ENCODE measurements around the gene MFF. TPM values are rescaled to one million over a fixed set of nuclear protein-coding genes. Genes with fewer than 3 reads are reported as not detected.

The MFF gene
- polyA plus RNA-seq, 1 of the 3 experiments (the other 2 are of a cell fraction), result 51.0 TPM

GRCh38 chr2:227377467-227378351 lies 52.7 kb downstream of the MFF start (continued):
- peak; percentile 17; the same call in 1 of the 2 replicates for TF ChIP-seq CTCF (IDR thresholded peaks at IDR 0.05)
- no peak for TF ChIP-seq SMC3 (IDR thresholded peaks at IDR 0.05; ENCODE audit: low read depth, low read length)

GRCh38 chr2:227378371-227378782 lies 53.3 kb downstream of the MFF start:
- no peak overlapping the region for H3K9ac ChIP-seq
- H3F3A ChIP-seq (replicated peaks; ENCODE audit: insufficient read depth), result peaks cover 3% of the 10 kb centered on the region
- H3K36me3 ChIP-seq (replicated peaks in 1 of 2; ENCODE audit: control insufficient read depth in 1 of 2, insufficient read depth in 2 of 2, low read length in 1 of 2), result no peaks in the 10 kb centered on the region
- H3K27me3 ChIP-seq (ENCODE audit: insufficient read depth), result no peaks in the 10 kb centered on the region
- no peak for TF ChIP-seq EZH2phosphoT487 (IDR thresholded peaks at IDR 0.05; ENCODE audit: borderline replicate concordance, low read depth)
- TF ChIP-seq ZBTB33 (IDR thresholded peaks at IDR 0.05; ENCODE audit: borderline replicate concordance, low read depth), result no peak
- no peak for TF ChIP-seq NFIC (IDR thresholded peaks at IDR 0.05; ENCODE audit: borderline replicate concordance)
- no peak for TF ChIP-seq MEF2A (IDR thresholded peaks at IDR 0.05; ENCODE audit: borderline replicate concordance, low read depth)
- no peak for TF ChIP-seq PBX3 (IDR thresholded peaks at IDR 0.05)
- TF ChIP-seq CHD2 (IDR thresholded peaks at IDR 0.05; ENCODE audit: low read length, partially characterized antibody), result no peak
- TF ChIP-seq RXRA (IDR thresholded peaks at IDR 0.05; ENCODE audit: borderline replicate concordance, low read depth), result no peak
- no peak for TF ChIP-seq FOXM1 (IDR thresholded peaks at IDR 0.05; ENCODE audit: low read depth)
- TF ChIP-seq YY1 (IDR thresholded peaks at IDR 0.05; ENCODE audit: low read depth), result no peak
- TF ChIP-seq NRF1 (IDR thresholded peaks at IDR 0.05; ENCODE audit: low read depth, low read length), result no peak
- TF ChIP-seq IRF3 (IDR thresholded peaks at IDR 0.05; ENCODE audit: low read depth, low read length), result no peak
- TF ChIP-seq JUND (IDR thresholded peaks at IDR 0.05), result no peak
- POLR2A ChIA-PET, result no interaction called here
- H3K27ac ChIP-seq (ENCODE audit: low read depth in 2 of 2, low read length in 1 of 2), result no peak overlapping the region
- no peaks in the 10 kb centered on the region for H3K79me2 ChIP-seq (ENCODE audit: insufficient read depth)
- H3K4me1 ChIP-seq (ENCODE audit: control insufficient read depth in 1 of 2, insufficient read depth in 2 of 2, low read depth in 1 of 2, low read length in 1 of 2), result peaks cover 4 to 25% of the 10 kb centered on the region in 2 experiments; a peak in 2 of 4 replicates
- no peaks in the 10 kb centered on the region for H4K20me1 ChIP-seq (ENCODE audit: insufficient read depth)
- no peak overlapping the region for H3K4me3 ChIP-seq (ENCODE audit: low read depth in 2 of 2, low read length in 1 of 2)
- no peak overlapping the region for H2AFZ ChIP-seq (ENCODE audit: low read depth)
- CTCF ChIA-PET, result interaction anchor here (1.0 to 2.7 kb wide), 2 partner anchors 24 to 28 kb away, joined by 3 to 12 read pairs; no protein-coding TSS in a partner anchor
- DNase-seq, result no peak
- 54% methylated on average over 4 of the region's 4 CpGs for whole genome bisulfite sequencing (ENCODE audit: low lambda C conversion rate)
- no peak overlapping the region for H3K4me2 ChIP-seq
- H3K9me3 ChIP-seq, result no peaks in the 10 kb centered on the region
- H3K9me2 ChIP-seq, result no peaks in the 10 kb centered on the region
